KMS-11 (cell line): Measurements from ENCODE around the gene FTH1.
A peak's percentile ranks its signal among the peaks of the same experiment; 100 is the strongest.

ENCODE experiments used
- H2AFZ ChIP-seq: fragments of 200-600 bp; sonication (generic); 2 replicates; pipeline ENCODE4 v1.6.1; 2016; ENCODE audit warnings: antibody characterized with exemption, mixed run types, low read depth
- H3K27ac ChIP-seq: fragments of 200-600 bp; sonication (generic); 2 replicates; pipeline ENCODE4 v1.6.1; 2016; ENCODE audit warnings: mild to moderate bottlenecking, mixed run types
- H3K27me3 ChIP-seq: fragments of 200-600 bp; sonication (generic); 2 replicates; pipeline ENCODE4 v1.6.1; 2017; ENCODE audit warnings: mild to moderate bottlenecking, low read depth, mixed run types, moderate library complexity; ENCODE audit not compliant: insufficient read depth
- H3K36me3 ChIP-seq: fragments of 200-600 bp; sonication (generic); 2 replicates; pipeline ENCODE4 v1.6.1; 2017; ENCODE audit warnings: mild to moderate bottlenecking, mixed run types; ENCODE audit not compliant: insufficient read depth
- H3K4me1 ChIP-seq: fragments of 200-600 bp; sonication (generic); 2 replicates; pipeline ENCODE4 v1.6.1; 2016; ENCODE audit warnings: mild to moderate bottlenecking, low read depth, mixed run types; ENCODE audit not compliant: poor library complexity, severe bottlenecking
- H3K4me2 ChIP-seq: fragments of 200-600 bp; sonication (generic); 2 replicates; pipeline ENCODE4 v1.7.0; 2016; ENCODE audit warnings: mild to moderate bottlenecking, mixed run types
- H3K4me3 ChIP-seq: fragments of 200-600 bp; sonication (generic); IDR thresholded peaks from 2 replicates; pipeline ENCODE4 v1.6.1; 2017; ENCODE audit warnings: low read depth, low read length, mixed read lengths; ENCODE audit not compliant: insufficient read depth
- H3K79me2 ChIP-seq: fragments of 200-600 bp; sonication (generic); 2 replicates; pipeline ENCODE4 v1.6.1; 2016; ENCODE audit warnings: low read depth, mixed run types; ENCODE audit not compliant: insufficient read depth
- H3K9ac ChIP-seq: fragments of 200-600 bp; sonication (generic); 2 replicates; pipeline ENCODE4 v1.6.1; 2016; ENCODE audit warnings: mild to moderate bottlenecking, mixed run types
- H4K20me1 ChIP-seq: fragments of 200-600 bp; sonication (generic); 2 replicates; pipeline ENCODE4 v1.6.1; 2016; ENCODE audit warnings: mild to moderate bottlenecking, mixed run types; ENCODE audit not compliant: insufficient read depth
- TF ChIP-seq, protein P1 (sequence below): fragments of 200-600 bp; sonication (generic); conservative IDR thresholded peaks from 2 replicates; pipeline ENCODE4 v1.6.1; 2017; ENCODE audit warnings: low read depth, mild to moderate bottlenecking, antibody characterized with exemption, low read length, moderate library complexity, mixed read lengths

FTH1 gene

DNA sequence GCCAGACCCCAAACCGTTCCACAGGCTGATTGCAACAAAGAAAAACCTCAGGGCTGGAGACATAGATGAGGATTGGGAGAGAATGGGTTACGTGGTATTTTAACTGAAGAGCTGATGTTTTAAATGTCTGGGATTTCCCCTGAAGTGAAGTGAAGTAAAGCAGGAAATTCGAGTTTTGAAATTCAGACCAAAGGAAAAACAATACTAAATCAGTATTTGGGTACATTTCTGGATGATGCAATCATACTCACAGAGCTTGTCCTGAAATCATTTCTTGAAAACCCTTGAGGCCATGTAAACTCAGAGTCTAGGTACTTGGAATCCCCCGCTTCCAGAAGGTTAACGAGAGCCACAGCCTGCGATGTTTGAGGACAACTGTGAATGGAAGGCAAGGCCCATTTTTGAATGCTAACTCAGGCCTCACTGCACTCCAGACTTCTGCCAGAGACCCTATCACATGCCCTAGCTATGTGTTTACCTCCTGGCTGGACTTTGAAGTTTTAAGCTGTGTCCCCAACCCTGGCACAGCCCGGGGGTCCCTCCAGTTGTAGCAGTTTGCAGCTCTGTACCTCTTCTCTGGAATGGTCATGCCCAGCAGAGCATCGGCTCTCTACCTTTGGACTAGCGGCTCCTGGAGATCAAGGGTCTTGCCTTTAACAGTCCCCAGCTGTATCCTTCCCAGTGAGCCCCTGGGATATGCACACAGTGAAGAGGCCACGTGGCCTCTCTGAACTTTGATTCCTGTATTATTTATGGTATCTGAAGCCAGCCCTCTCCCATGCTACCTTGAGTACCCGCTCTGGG is 5.4 kb upstream of the FTH1 start:
- H3K4me1 ChIP-seq: peaks cover 47% of the 10 kb centered on the region
- H3K27me3 ChIP-seq: no peaks in the 10 kb centered on the region
- 0 out of 2 replicates have a peak, but pooled peaks cover 3% of the 10 kb centered on the region for H3K79me2 ChIP-seq
- H3K4me3 ChIP-seq: no peak overlapping the region
- peak overlapping the region; percentile 11; the same call in 1 of the 2 replicates for H3K9ac ChIP-seq
- no peaks in the 10 kb centered on the region for H3K36me3 ChIP-seq
- no peaks in the 10 kb centered on the region for H4K20me1 ChIP-seq
- H2AFZ ChIP-seq: peak overlapping the region; percentile 20; the same call in 1 of the 2 replicates
- peak overlapping the region; percentile 53; the same call in 1 of the 2 replicates for H3K27ac ChIP-seq
- peak overlapping the region; percentile 41 for H3K4me2 ChIP-seq
- TF ChIP-seq, protein P1, sequence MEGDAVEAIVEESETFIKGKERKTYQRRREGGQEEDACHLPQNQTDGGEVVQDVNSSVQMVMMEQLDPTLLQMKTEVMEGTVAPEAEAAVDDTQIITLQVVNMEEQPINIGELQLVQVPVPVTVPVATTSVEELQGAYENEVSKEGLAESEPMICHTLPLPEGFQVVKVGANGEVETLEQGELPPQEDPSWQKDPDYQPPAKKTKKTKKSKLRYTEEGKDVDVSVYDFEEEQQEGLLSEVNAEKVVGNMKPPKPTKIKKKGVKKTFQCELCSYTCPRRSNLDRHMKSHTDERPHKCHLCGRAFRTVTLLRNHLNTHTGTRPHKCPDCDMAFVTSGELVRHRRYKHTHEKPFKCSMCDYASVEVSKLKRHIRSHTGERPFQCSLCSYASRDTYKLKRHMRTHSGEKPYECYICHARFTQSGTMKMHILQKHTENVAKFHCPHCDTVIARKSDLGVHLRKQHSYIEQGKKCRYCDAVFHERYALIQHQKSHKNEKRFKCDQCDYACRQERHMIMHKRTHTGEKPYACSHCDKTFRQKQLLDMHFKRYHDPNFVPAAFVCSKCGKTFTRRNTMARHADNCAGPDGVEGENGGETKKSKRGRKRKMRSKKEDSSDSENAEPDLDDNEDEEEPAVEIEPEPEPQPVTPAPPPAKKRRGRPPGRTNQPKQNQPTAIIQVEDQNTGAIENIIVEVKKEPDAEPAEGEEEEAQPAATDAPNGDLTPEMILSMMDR: no peak

GRCh38 chr11:61972112-61972671 is 4.8 kb upstream of the FTH1 start:
- Histone ChIP-seq H3K36me3 (no peaks in the 10 kb centered on the region), H3K4me1 (peaks cover 47% of the 10 kb centered on the region), H3K27ac (peak overlapping the region; percentile 53; the same call in 1 of the 2 replicates), H2AFZ (peak overlapping the region; percentile 20; the same call in 1 of the 2 replicates), H3K4me3 (no peak overlapping the region), H4K20me1 (no peaks in the 10 kb centered on the region), H3K4me2 (peak overlapping the region; percentile 41), H3K9ac (peak overlapping the region; percentile 11; the same call in 1 of the 2 replicates), H3K27me3 (no peaks in the 10 kb centered on the region), H3K79me2 (0 out of 2 replicates have a peak, but pooled peaks cover 5% of the 10 kb centered on the region)
- TF ChIP-seq, protein P1: no peak

- H3K79me2 ChIP-seq: peaks cover 12% of the 10 kb centered on the region
Observed at GRCh38 chr11:61971248-61972111, 4.0 kb upstream of the FTH1 start.

More at GRCh38 chr11:61971248-61972111, 4.0 kb upstream of the FTH1 start:
- H3K4me1 ChIP-seq: peaks cover 47% of the 10 kb centered on the region
- H3K4me2 ChIP-seq: peak overlapping the region; percentile 45; the same call in 1 of the 2 replicates
- no peak overlapping the region; the same call in 1 of the 2 replicates for H2AFZ ChIP-seq
- 0 out of 2 replicates have a peak, but pooled peaks cover 5% of the 10 kb centered on the region for H4K20me1 ChIP-seq
- TF ChIP-seq, protein P1: no peak
- no peak overlapping the region for H3K4me3 ChIP-seq
- H3K27me3 ChIP-seq: no peaks in the 10 kb centered on the region
- H3K9ac ChIP-seq: peak overlapping the region; percentile 26; the same call in 1 of the 2 replicates
- no peaks in the 10 kb centered on the region for H3K36me3 ChIP-seq
- H3K27ac ChIP-seq: peak overlapping the region; percentile 55
